SK-MEL-5 (cell line): ENCODE data around the gene EML5. TPM values are rescaled to one million over a fixed set of nuclear protein-coding genes. Genes with fewer than 3 reads are reported as not detected.

Experiments
- DNase-seq: peaks from one replicate; pipeline ENCODE4 v3.0.0-alpha.2; 2016; ENCODE audit warnings: low read depth, low spot score
- in situ Hi-C: cut with HindIII; loops from 2 replicates; pipeline ENCODE4 v1.10.0; 2016; ENCODE audit warnings: low sequenced_read_pairs, high pct_unique_total_duplicates, low pct_unique_long_range_greater_than_20kb
- total RNA-seq: library from RNA; depleted of rRNA; stranded (reverse); fragments of >200 nt; shearing (Covaris generic); gene quantifications from 2 replicates; pipeline ENCODE4 v1.2.3, GENCODE V29; 2014

The EML5 gene
- total RNA-seq, 1 experiment from 2014 or later, result 0.16 TPM

- no peak for DNase-seq
- in situ Hi-C loops, result no loop called here
Measured at GRCh38 chr14:88750945-88751344, 41.8 kb downstream of the EML5 start.

- in situ Hi-C loops, result no loop called here
- no peak for DNase-seq
Measured at GRCh38 chr14:88750413-88750812, 42.3 kb downstream of the EML5 start.

DNA sequence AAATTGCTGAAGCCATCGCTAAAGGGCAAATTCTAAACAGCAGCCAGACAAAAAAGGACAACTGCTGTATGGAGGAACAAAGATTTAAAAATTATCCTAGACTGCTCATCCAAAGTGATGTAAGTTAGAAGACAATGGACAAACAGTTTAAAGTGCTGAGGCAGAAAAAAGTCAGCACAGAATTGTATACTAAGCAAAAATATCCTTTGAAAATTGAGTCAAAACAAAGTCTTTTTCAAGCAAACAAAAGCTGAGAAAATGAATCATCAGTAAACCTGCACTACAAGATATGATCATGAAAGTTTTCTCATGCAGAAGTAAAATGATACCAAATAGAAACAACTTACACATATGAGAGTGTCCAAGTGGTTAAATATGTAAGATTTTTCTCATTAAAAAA lies 43.6 kb downstream of the EML5 start:
- DNase-seq, result no peak
- in situ Hi-C loops, result no loop called here

DNA sequence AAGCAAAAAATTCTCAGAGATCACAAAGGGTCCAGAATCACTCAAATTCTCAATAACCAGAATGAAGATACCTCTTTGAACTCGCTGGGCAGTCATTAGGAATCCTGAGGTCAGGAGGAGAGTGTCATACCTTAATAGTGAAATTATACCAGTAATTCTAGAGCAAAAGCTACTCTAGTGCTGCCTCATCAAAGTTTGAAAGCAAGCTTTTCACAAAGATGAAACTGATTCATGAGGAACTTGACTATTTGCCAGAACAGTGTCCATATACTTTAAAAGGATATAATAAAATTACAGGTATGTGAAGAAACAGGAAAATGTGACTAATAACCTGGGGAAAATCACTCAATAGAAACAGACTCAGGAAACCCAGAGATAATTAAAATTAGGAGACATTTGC lies 44.5 kb downstream of the EML5 start:
- in situ Hi-C loops, result no loop called here
- DNase-seq, result no peak

- in situ Hi-C loops, result no loop called here
- no peak for DNase-seq
Measured at GRCh38 chr14:88746052-88746451, 46.7 kb downstream of the EML5 start.

- DNase-seq, result no peak
- in situ Hi-C loops, result no loop called here
Measured at GRCh38 chr14:88737245-88737644, 55.5 kb downstream of the EML5 start.

DNA sequence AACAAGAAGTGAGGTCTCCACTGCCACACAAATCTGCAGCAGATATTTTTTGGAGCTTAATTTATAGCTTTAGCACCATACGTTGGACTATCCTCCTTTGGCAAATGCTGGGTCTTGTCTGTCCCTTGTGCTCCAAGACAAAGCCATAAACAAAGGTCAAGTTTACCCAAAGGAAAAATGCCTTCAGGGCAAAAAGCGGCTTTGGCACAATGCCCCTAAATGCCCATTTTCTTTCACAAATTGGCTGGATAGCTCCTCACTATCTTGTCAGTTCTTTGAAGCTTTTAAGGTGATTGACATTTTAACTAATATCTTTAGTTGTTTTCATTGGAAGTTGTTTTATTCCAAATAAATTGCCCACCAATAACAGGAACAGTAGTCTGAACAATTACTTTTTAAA lies 59.6 kb downstream of the EML5 start:
- in situ Hi-C loops, result no loop called here
- DNase-seq, result no peak

DNA sequence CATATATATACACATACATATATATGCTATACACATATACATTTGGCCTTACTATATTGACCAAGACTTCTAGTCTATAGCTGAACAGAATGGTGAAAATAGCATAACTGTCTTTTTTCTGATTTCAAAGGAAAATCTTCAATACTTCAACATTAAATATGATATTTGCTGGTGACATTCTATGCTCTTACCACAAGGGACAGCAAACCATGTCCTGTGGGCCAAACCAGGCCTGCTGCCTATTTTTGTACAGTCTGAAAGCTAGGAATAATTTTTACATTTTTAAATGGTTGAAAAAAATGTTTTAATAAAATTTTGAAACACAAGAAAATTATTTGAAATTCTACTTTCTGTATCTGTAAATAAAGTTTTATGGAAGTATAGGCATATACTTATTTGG lies 63.6 kb downstream of the EML5 start:
- DNase-seq, result peak; percentile 10
- in situ Hi-C loops, result no loop called here

GRCh38 chr14:88727057-88727456 lies 65.7 kb downstream of the EML5 start:
- in situ Hi-C loops, result no loop called here
- no peak for DNase-seq

GRCh38 chr14:88710709-88711108 lies 82.0 kb downstream of the EML5 start:
- in situ Hi-C loops, result no loop called here
- no peak for DNase-seq

- in situ Hi-C loops, result no loop called here
- DNase-seq, result no peak
Measured at GRCh38 chr14:88707088-88707487, 85.7 kb downstream of the EML5 start.

DNA sequence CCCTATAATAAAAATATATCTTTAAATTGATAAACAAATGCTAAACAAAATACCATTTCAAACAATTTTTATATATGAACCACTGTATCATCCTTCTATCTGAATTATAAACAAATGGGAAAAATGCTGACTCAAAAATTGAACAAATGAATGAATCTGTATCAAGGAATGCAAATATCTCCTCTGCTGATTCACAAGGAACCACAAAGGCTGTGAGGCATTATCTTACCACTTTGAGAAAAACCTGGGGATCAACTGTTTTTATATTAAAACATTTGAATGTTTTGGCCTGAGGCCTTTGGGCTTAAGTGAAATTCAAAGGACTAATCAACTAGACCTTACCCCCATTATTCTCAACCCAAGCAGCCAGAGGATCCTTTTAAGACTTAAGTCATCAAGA lies 86.3 kb downstream of the EML5 start:
- DNase-seq, result no peak
- in situ Hi-C loops, result no loop called here

GRCh38 chr14:88698651-88699050 lies 94.1 kb downstream of the EML5 start:
- DNase-seq, result no peak
- in situ Hi-C loops, result no loop called here

- no peak for DNase-seq
- in situ Hi-C loops, result no loop called here
Measured at GRCh38 chr14:88695870-88696269, 96.9 kb downstream of the EML5 start.

GRCh38 chr14:88688386-88688785 lies 104.4 kb downstream of the EML5 start:
- in situ Hi-C loops, result no loop called here
- DNase-seq, result no peak

DNA sequence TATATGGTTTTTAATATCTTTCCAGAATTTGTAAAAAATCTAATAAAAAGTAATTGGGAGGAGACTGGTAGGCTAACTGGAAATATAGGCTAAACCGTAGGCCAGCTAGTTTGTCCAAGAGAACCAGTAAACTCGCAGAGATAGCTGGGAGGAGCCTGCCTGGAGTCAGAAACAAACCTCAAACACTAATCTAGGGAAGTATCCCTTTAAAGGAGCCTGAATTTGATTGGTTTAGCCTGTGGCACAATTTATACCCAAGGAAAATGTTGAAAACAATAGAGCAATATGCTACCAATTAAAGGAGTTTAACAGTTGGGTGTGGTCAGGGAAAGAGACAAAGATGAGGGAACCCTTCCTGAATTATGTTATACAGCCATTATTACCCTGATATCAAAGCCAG lies 109.6 kb downstream of the EML5 start:
- in situ Hi-C loops, result no loop called here
- DNase-seq, result no peak

GRCh38 chr14:88682495-88683114 lies 110.1 kb downstream of the EML5 start:
- DNase-seq, result no peak
- in situ Hi-C loops, result no loop called here

- DNase-seq, result no peak
- in situ Hi-C loops, result no loop called here
Measured at GRCh38 chr14:88681755-88682494, 110.8 kb downstream of the EML5 start.

GRCh38 chr14:88669346-88669745 lies 123.4 kb downstream of the EML5 start:
- no peak for DNase-seq
- in situ Hi-C loops, result no loop called here
